GM19023 (cell line): ENCODE results near the gene NTM.
"Not testable (repeated sequence)": the region's sequence is repeated elsewhere in the genome, so short reads cannot be mapped to it uniquely, and the experiment has no call there.

ENCODE experiments used
- ATAC-seq: cut with Tn5 transposase; IDR thresholded peaks from one replicate; pipeline ENCODE4 v1.9.1; 2021; ENCODE audit warnings: mild to moderate bottlenecking, moderate library complexity; ENCODE audit not compliant: unreplicated experiment

NTM gene

GRCh38 chr11:132050577-132051165, 680.3 kb downstream of the NTM start:
- no peak for ATAC-seq

GRCh38 chr11:132051704-132052103, 681.3 kb downstream of the NTM start:
- no peak for ATAC-seq

DNA sequence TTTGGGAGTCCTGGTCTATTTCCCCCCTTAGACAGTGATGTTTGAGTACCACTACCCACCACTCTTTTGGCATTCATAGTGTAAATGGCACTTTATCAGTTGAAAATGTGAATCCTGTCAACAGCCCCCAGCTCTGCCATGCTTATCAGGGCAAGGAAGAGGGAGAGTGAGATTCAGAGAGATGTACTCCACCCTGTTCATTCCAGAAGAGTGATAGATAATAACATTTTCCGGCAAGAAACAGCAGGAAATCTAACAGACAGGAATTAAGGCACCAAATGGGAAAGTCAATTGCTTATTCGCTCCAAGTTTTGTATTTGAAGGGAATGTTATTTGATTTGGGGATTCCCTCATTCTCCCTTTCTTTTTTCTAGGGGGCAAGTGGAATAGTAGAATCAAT, 681.9 kb downstream of the NTM start:
- no peak for ATAC-seq

DNA sequence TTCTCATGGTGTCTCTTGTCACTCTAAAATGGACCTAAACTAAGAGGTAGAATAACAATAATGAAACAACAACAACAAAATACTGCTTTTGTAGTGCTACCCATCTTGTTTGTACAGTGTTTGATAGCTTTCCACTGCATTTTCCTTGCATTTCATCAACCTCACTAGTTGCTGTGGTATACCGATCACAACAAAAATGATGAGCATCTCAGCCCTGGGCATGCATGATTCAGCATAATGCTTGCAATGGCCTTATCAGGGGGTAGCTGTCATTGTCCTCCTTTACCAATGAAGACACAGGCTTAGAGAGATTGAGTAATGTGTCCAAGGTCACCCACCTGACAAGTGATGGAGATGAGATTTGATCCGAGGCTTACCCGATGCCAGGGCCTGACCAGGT, 682.5 kb downstream of the NTM start:
- no peak for ATAC-seq

DNA sequence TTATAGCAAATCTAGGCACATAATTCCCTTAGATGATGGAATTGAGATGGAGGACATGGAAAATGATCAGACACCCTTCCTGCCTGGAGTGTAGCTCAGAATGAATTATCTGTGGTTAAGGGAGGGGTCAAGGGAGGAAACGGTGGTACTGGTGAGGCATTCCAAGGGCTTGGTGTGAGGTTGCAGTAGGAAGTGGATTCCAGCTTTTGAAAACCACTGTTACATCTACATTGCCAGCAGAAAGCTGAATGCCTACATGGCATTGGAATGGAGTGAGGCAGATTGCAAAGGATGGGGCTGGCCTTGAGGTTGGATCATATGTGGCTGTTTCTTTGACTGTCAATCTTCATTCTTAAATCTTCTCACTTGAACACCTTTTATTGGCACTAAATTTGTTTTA, 684.4 kb downstream of the NTM start:
- no peak for ATAC-seq

DNA sequence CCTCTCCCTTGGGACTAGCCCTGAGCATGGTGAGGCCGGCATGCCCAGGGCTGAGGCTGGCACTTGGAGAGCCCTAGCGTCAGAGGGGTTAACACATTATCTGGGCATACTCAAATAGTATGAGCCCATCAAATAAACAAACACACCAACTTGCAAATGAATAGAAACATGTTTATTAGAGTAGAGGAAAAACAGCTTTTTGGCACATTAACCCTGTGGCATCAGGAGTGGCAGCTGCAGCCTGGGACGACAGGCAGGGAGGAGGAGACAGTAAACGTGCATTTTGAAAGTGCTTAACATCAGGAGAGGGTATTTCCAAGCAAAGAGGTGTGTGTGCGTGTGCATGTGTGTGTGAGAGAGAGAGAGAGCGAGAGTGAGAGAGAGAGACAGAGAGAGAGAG, 684.9 kb downstream of the NTM start:
- no peak for ATAC-seq

DNA sequence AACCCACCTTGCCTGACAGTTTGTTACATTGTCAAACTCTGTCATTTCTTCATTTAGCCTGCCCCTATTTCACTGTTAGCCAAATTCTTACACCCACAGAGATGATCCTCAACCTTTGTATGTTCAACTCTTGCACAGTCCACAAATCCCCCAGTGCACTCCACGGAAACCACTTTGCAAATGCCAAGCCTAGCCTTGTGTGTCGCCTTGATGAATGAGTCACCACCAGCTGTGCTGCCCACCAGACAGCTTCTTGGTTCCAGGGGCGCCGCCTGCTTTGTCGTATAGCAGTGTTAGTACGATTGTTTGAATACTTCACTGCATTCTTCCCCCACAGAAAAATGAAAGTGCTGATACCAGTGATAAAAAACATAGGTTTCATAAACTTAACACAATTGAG, 686.3 kb downstream of the NTM start:
- no peak for ATAC-seq

DNA sequence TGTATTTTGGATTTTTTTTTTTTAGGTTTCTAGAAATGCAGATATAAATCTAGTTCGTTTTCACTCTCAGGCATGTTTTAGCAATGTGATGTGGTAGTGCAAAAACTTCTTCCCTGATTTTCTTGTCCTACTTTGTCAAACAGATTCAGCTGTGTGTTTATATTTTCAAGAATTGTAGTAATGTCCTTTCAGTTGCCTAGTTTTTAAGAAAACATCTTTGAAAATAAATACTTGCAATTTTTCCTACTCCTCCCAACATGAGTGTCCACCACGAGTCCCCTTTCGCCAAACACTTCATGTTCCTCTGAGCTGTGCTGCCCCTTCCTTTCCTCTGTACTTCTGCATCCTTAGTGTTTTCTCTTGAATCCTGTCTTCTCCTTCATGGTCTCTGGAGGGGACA, 686.9 kb downstream of the NTM start:
- no peak for ATAC-seq

DNA sequence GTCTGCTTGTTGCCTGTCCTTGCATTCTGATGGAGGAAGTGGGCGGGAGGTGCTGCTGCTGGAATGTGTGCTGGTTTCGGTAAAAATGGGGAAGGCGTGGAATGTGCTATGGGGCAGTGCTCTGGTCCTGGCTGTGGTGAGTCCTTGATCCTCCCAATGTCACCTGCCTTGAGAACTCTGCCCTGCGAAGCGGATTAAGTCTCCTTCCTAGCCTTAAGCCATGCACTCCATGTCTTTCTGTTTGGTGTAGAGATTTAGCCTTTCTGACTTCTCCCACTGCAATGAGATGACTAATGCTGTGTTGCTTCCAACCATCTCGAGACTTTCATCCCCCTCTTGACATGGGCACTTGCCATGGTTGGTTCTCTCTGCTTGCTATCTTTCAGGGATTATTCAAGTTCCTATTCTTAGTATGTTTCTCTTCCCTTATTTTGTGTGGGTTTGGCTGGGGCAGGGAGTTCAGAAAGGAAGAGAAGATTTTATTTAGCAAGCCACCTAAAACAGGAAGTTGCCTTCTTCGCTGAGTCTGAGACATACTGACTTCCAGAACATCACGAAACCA, 687.9 kb downstream of the NTM start:
- no peak for ATAC-seq

- ATAC-seq, result no peak
These were observed 690.2 kb downstream of the NTM start for GRCh38 chr11:132060567-132060966.

DNA sequence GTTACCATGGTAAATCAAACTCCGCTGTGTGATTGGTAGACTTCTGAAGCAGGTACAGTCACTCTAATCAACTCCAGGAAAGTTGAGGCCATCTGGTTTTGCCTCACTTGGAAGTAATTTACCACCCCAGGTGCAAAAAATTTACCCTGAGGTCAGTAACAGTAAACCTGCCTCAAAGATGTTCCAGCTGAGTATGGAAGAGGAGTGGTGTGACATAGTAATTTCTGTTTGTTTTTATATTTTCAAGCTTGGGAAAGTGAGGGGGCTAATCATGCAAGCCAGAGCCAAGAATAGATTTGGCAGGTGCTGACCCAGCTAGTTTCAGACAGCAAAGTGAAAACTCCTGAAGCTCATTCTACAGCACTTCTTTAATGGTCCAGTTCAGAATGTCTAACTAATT, 691.6 kb downstream of the NTM start:
- ATAC-seq, result no peak

DNA sequence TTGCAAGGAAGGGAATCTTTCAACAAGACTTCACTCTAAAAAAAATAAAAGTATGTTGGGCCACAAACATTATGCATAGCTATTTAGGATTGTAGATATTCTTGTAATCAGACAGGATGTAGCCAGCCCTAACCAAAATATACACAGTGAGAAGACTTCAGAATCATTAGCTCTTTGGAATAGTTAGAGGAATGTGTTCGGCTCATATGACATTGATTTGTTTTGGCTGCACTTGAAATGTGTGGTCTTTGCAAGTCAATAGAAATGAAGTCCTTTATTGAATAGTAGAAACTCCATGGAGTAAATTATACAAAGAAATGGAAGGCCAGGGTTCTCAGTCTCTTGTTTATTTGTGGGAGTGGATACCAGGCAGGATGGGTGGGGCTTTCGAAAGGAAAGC, 692.1 kb downstream of the NTM start:
- no peak for ATAC-seq

DNA sequence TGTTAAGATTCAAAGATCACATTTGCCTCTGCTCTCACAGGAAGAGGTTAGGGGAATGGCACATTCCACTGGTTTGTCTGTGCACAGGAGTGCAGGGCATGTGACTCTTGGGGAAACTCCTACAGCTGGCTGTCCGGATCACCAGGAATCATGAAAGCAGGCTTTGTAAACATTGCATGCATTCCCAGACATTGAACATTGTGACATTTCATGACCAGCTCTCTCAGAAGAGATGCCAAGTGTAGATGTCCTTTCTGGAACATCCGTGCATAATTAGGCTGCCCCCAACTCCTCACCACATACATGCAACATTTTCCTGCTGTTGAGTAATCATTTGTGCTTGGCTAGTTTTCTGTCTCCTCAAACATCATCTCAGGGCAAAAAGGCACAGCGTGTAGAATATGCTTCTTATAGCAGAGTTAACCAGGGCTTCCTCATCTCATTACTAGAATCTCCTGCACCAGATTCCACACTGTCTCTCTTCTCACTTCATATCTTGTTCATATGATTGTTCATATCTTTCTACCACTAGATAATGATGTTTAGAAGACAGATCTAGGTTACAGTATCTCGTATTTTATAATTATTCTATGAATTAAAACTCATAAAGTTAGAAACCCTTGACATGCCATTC, 694.7 kb downstream of the NTM start:
- ATAC-seq, result no peak

- no peak for ATAC-seq
These were observed 698.1 kb downstream of the NTM start for GRCh38 chr11:132068556-132068955.

GRCh38 chr11:132069593-132069992, 699.2 kb downstream of the NTM start:
- not testable (repeated sequence) for ATAC-seq

- ATAC-seq, result not testable (repeated sequence)
These were observed 700.5 kb downstream of the NTM start for GRCh38 chr11:132070907-132071306.

GRCh38 chr11:132072044-132072857, 701.8 kb downstream of the NTM start:
- no peak for ATAC-seq

- no peak for ATAC-seq
These were observed 702.4 kb downstream of the NTM start for GRCh38 chr11:132072858-132073211.

GRCh38 chr11:132073787-132074186, 703.4 kb downstream of the NTM start:
- no peak for ATAC-seq

DNA sequence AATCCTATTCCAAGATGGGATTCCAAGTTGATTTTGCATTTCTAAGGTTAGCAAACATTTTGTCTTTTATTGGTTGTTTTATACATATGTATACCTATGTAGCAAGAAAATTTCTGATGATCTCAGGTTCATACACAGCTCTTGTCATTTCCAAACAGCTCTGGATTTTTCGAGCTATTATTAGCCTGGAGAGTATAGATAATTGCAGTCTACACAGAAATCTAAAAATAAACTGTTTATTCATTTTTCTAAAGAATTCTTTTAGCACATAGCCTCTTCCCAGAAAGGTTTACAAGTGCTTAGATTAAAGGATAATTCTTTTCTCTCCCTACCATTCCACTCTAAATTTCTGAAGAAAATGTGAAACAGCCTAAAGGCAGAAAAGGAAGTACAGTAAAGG, 705.0 kb downstream of the NTM start:
- ATAC-seq, result no peak

- no peak for ATAC-seq
These were observed 707.0 kb downstream of the NTM start for GRCh38 chr11:132077416-132077815.
